Neuronal stem cell (in vitro differentiated cells): ENCODE measurements around the gene PBX4.

ENCODE experiments used
- DNase-seq: peaks from one replicate; pipeline ENCODE4 v3.0.0-alpha.2; 2013; ENCODE audit warnings: low spot score
- H2AFZ ChIP-seq: one replicate; pipeline ENCODE4 v1.6.1; 2013; ENCODE audit warnings: mild to moderate bottlenecking, low read length, inconsistent platforms
- H2AK5ac ChIP-seq: 2 replicates; pipeline ENCODE4 v1.6.1; 2013; ENCODE audit warnings: low read depth, mild to moderate bottlenecking, inconsistent platforms, low read length, moderate library complexity, mixed read lengths
- H2BK120ac ChIP-seq: 2 replicates; pipeline ENCODE4 v1.6.1; 2013; ENCODE audit warnings: low read depth, mild to moderate bottlenecking, inconsistent platforms, low read length, moderate library complexity, mixed read lengths
- H2BK12ac ChIP-seq: one replicate; pipeline ENCODE4 v1.6.1; 2013; ENCODE audit warnings: low read length, inconsistent platforms
- H2BK15ac ChIP-seq: 2 replicates; pipeline ENCODE4 v1.6.1; 2013; ENCODE audit warnings: mild to moderate bottlenecking, low read length, inconsistent platforms, mixed read lengths
- H2BK5ac ChIP-seq: one replicate; pipeline ENCODE4 v1.6.1; 2013; ENCODE audit warnings: inconsistent platforms, mild to moderate bottlenecking, low read length, moderate library complexity
- H3K14ac ChIP-seq: one replicate; pipeline ENCODE4 v1.6.1; 2013; ENCODE audit warnings: low read length, inconsistent platforms
- H3K18ac ChIP-seq: 2 replicates; pipeline ENCODE4 v1.6.1; 2013; ENCODE audit warnings: low read length, inconsistent platforms
- H3K23ac ChIP-seq: 2 replicates; pipeline ENCODE4 v1.6.1; 2013; ENCODE audit warnings: low read depth, mild to moderate bottlenecking, mixed read lengths, low read length, inconsistent platforms; ENCODE audit not compliant: poor library complexity
- H3K27ac ChIP-seq: replicated peaks from 3 replicates; pipeline ENCODE4 v1.5.1; 2013; ENCODE audit warnings: low read length, inconsistent platforms
- H3K27me3 ChIP-seq, 3 experiments: 2 replicates each; pipeline ENCODE4 v1.6.1; 2013; ENCODE audit warnings: low read length in 3 of 3, mild to moderate bottlenecking in 2 of 3, inconsistent platforms in 1 of 3, low read depth in 1 of 3, mixed read lengths in 1 of 3, moderate library complexity in 1 of 3; ENCODE audit not compliant: control insufficient read depth in 3 of 3, insufficient read depth in 3 of 3
- H3K36me3 ChIP-seq, 2 donors: replicated peaks in 1 of 2; 2 replicates each; pipeline ENCODE4 v1.6.1; 2013; ENCODE audit warnings: low read length in 2 of 2; ENCODE audit not compliant: control insufficient read depth in 2 of 2, insufficient read depth in 2 of 2
- H3K4ac ChIP-seq: 2 replicates; pipeline ENCODE4 v1.6.1; 2013; ENCODE audit warnings: inconsistent platforms, mild to moderate bottlenecking, low read length, moderate library complexity
- H3K4me1 ChIP-seq, 2 donors: 1 replicate in 1 of 2; 2 replicates in 1 of 2; pipeline ENCODE4 v1.6.1; 2013; ENCODE audit warnings: low read length in 2 of 2, low read depth in 1 of 2; ENCODE audit not compliant: control insufficient read depth in 2 of 2, insufficient read depth in 1 of 2
- H3K4me2 ChIP-seq: one replicate; pipeline ENCODE4 v1.6.1; 2013; ENCODE audit warnings: mild to moderate bottlenecking, low read length, inconsistent platforms; ENCODE audit not compliant: insufficient read depth, poor library complexity, severe bottlenecking
- H3K4me3 ChIP-seq, 2 donors: 2 replicates each; pipeline ENCODE4 v1.5.1; 2013; ENCODE audit warnings: low read length in 2 of 2, mild to moderate bottlenecking in 2 of 2, inconsistent platforms in 1 of 2, moderate library complexity in 1 of 2
- H3K79me1 ChIP-seq: one replicate; pipeline ENCODE4 v1.6.1; 2013; ENCODE audit warnings: low read depth, mild to moderate bottlenecking, inconsistent platforms, low read length, moderate library complexity
- H3K9ac ChIP-seq: one replicate; pipeline ENCODE4 v1.6.1; 2013; ENCODE audit warnings: mild to moderate bottlenecking, low read depth, low read length, inconsistent platforms; ENCODE audit not compliant: poor library complexity
- H3K9me3 ChIP-seq, 2 donors: replicated peaks in 1 of 2; 2 replicates each; pipeline versions ENCODE3 to v1.6.1; 2013; ENCODE audit warnings: low read length in 2 of 2, mild to moderate bottlenecking in 2 of 2, inconsistent platforms in 1 of 2, low read depth in 1 of 2, mixed read lengths in 1 of 2, moderate library complexity in 1 of 2; ENCODE audit not compliant: control insufficient read depth in 2 of 2, insufficient read depth in 1 of 2
- H4K8ac ChIP-seq: one replicate; pipeline ENCODE4 v1.6.1; 2013; ENCODE audit warnings: low read depth, mild to moderate bottlenecking, inconsistent platforms, low read length, moderate library complexity
- H4K91ac ChIP-seq: one replicate; pipeline ENCODE4 v1.6.1; 2013; ENCODE audit warnings: low read length, low read depth, mild to moderate bottlenecking, inconsistent platforms; ENCODE audit not compliant: poor library complexity
- WGBS, 2 donors: extraction: QIAGEN DNeasy Blood & Tissue Kit; methylation state at CpG; one replicate each; pipeline ENCODE4 v1.1.7; 2013; ENCODE audit warnings: missing lambda C conversion rate in 2 of 2, mixed read lengths in 1 of 2; ENCODE audit not compliant: insufficient read length in 2 of 2, insufficient replicate concordance in 1 of 2; ENCODE audit errors: extremely low coverage in 2 of 2; 5-methylcytosine and 5-hydroxymethylcytosine counted together

The PBX4 gene

DNA sequence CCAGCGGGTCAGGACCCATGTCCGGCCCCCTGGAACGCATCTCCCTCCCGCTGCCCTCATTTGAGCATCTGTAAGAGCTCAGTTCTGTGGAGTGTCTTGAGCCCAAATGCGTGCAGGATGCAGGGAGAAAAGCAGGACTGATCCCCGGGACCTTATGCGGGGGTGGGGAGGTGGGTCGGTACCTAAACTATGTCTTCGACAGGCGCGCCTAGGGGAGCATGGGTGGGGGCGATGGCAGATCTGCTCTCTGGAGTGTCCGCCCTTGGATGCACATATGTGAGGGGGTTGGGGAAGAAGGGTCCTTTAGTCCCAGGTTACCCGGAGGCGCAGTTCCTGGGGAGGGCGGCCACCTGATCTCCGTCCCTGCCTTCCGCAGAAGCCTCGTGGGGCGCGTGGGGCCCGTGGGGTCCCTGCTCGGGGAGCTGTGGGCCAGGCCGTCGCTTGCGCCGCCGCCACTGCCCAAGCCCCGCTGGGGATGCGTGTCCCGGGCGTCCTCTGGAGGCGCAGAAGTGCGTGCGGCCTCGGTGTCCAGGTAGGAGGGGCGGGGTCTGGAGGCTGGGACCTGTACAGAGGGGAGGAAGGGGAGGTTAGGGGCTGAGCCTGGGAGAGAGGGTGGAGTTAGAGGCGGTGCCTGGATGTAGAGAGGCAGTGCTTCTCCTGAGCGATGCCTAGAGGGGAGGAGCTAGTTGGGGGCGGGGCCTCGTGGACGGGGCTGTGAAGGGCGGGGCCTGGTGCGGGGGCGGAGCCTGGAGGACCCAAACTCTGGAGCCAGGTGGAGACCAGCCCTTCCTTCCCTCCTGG lies 77.6 kb downstream of the PBX4 start:
- Histone ChIP-seq H2BK5ac (no peak overlapping the region), H2BK120ac (no peak overlapping the region), H3K4me2 (peak overlapping the region; percentile 23), H3K4me1 (peaks cover 0 to 6% of the 10 kb centered on the region in 2 donors), H3K4me3 (no peak overlapping the region), H4K91ac (no peak overlapping the region), H3K36me3 (no peaks in the 10 kb centered on the region), H2AFZ (peak overlapping the region; percentile 60), H3K4ac (no peak overlapping the region), H3K23ac (peak overlapping the region; percentile 85), H3K27ac (no peak overlapping the region), H3K9me3 (peaks cover 0 to 1% of the 10 kb centered on the region in 2 donors), H3K27me3 (peaks cover 0 to 25% (median 0%) of the 10 kb centered on the region in 3 experiments), H3K18ac (peak overlapping the region; percentile 87), H3K14ac (peak overlapping the region; percentile 82), H2BK15ac (no peak overlapping the region), H3K9ac (no peak overlapping the region), H2BK12ac (no peak overlapping the region), H3K79me1 (peaks cover 2% of the 10 kb centered on the region), H2AK5ac (peak overlapping the region; percentile 63), H4K8ac (peak overlapping the region; percentile 43)
- DNase-seq: peak; percentile 57
- no CpG with 5 or more reads among the region's 45 CpGs for WGBS, 2 donors

DNA sequence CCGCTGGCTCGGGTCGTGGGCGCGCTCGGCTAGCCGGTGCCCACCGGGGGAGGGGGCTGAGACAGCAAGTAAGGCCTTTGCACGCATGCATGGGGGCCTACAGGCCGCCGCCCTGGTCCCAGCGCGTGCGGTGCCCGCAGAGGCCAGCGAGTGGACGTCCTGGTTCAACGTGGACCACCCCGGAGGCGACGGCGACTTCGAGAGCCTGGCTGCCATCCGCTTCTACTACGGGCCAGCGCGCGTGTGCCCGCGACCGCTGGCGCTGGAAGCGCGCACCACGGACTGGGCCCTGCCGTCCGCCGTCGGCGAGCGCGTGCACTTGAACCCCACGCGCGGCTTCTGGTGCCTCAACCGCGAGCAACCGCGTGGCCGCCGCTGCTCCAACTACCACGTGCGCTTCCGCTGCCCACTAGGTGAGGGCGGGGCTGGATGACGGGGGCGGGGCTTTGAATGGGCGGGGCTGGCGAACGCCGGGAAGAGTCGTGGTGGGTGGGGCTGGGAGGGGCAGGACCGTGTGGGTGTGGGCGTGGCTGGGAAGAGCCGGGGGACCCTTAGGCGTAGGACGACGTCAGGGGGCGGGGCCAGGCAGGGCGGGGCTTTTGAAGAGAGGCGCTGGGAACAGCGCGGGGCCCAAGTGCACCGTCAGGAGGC lies 78.3 kb downstream of the PBX4 start:
- peaks cover 0 to 25% (median 0%) of the 10 kb centered on the region in 3 experiments for H3K27me3 ChIP-seq
- no peak overlapping the region for H4K8ac ChIP-seq
- H3K36me3 ChIP-seq: peaks cover 0 to 6% of the 10 kb centered on the region in 2 donors
- H3K9me3 ChIP-seq: peaks cover 0 to 1% of the 10 kb centered on the region in 2 donors
- no peak overlapping the region for H4K91ac ChIP-seq
- no peak overlapping the region for H2BK12ac ChIP-seq
- no peak overlapping the region for H3K4me3 ChIP-seq
- H3K4me2 ChIP-seq: peak overlapping the region; percentile 18
- peak overlapping the region; percentile 34 for H3K23ac ChIP-seq
- H3K4me1 ChIP-seq: peaks cover 0 to 6% of the 10 kb centered on the region in 2 donors
- H3K14ac ChIP-seq: peak overlapping the region; percentile 82
- H2BK5ac ChIP-seq: peak overlapping the region; percentile 39
- H3K4ac ChIP-seq: no peak overlapping the region
- H2BK15ac ChIP-seq: peak overlapping the region; percentile 6
- H3K9ac ChIP-seq: peak overlapping the region; percentile 30
- WGBS, 2 donors: no CpG with 5 or more reads among the region's 74 CpGs
- DNase-seq: no peak
- no peak overlapping the region for H3K27ac ChIP-seq
- peak overlapping the region; percentile 94 for H2AK5ac ChIP-seq
- H3K79me1 ChIP-seq: peaks cover 2% of the 10 kb centered on the region
- peak overlapping the region; percentile 87 for H3K18ac ChIP-seq
- no peak overlapping the region for H2AFZ ChIP-seq
- H2BK120ac ChIP-seq: no peak overlapping the region

DNA sequence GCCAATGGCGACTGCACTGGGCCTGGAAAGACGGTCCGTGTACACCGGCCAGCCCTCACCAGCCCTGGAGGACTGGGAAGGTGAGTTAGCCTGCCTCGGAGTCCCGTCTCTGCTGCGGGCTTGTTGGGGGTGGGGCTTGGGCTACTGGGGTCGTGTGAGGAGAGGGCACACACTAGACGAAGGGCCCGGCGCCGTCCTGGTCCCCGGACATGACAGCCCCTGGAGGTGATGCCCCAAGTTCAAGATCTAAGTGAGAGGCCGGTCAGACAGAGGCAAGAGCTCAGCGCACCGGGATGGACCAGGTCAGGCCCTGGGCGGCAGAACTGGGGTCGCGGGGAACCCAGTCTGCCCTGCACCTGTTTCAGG lies 78.8 kb downstream of the PBX4 start:
- no peak overlapping the region for H2BK120ac ChIP-seq
- no peak for DNase-seq
- no peak overlapping the region for H3K9ac ChIP-seq
- no peak overlapping the region for H2AFZ ChIP-seq
- WGBS, 2 donors: no CpG with 5 or more reads among the region's 19 CpGs
- no peak overlapping the region for H2BK12ac ChIP-seq
- peaks cover 0 to 25% (median 0%) of the 10 kb centered on the region in 3 experiments for H3K27me3 ChIP-seq
- H2AK5ac ChIP-seq: peak overlapping the region; percentile 94
- peak overlapping the region; percentile 6 for H2BK15ac ChIP-seq
- H3K79me1 ChIP-seq: peaks cover 2% of the 10 kb centered on the region
- H4K91ac ChIP-seq: no peak overlapping the region
- H3K4ac ChIP-seq: no peak overlapping the region
- H3K4me1 ChIP-seq: peaks cover 0 to 6% of the 10 kb centered on the region in 2 donors
- no peak overlapping the region for H3K4me2 ChIP-seq
- peaks cover 0 to 10% of the 10 kb centered on the region in 2 donors for H3K36me3 ChIP-seq
- H4K8ac ChIP-seq: no peak overlapping the region
- no peak overlapping the region for H3K27ac ChIP-seq
- H3K18ac ChIP-seq: peak overlapping the region; percentile 85
- H2BK5ac ChIP-seq: peak overlapping the region; percentile 39
- peaks cover 0 to 1% of the 10 kb centered on the region in 2 donors for H3K9me3 ChIP-seq
- peak overlapping the region; percentile 34 for H3K23ac ChIP-seq
- H3K14ac ChIP-seq: peak overlapping the region; percentile 82
- H3K4me3 ChIP-seq: peak overlapping the region in 1 of 2 donors; percentile 16

DNA sequence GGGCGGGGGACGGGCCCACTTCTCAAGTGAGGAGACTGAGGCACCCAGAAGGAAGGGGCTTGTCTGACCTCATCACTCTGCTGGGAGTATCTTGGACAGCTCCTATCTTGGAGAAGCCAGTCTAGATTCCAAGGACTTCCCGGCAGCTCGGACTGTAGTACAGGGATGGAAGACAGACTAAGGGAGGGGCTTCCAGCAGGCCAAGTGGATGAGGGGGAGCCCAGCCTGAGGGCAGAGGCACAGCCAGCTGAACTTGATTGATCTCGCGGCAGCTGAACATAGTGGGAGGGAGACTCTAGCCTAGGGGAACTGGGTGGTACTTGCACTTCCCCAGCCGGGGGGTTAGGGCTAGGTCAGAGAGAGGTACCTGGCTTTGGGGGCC lies 79.7 kb downstream of the PBX4 start:
- H3K36me3 ChIP-seq: peaks cover 0 to 10% of the 10 kb centered on the region in 2 donors
- peak overlapping the region; percentile 63 for H3K14ac ChIP-seq
- no peak overlapping the region for H3K27ac ChIP-seq
- H2BK15ac ChIP-seq: no peak overlapping the region
- peaks cover 0 to 7% of the 10 kb centered on the region in 2 donors for H3K4me1 ChIP-seq
- H3K9me3 ChIP-seq: peaks cover 0 to 1% of the 10 kb centered on the region in 2 donors
- peak overlapping the region; percentile 67 for H3K4ac ChIP-seq
- H3K9ac ChIP-seq: no peak overlapping the region
- no peak overlapping the region for H3K4me3 ChIP-seq
- no peak overlapping the region for H2BK5ac ChIP-seq
- H3K79me1 ChIP-seq: peaks cover 2% of the 10 kb centered on the region
- no CpG with 5 or more reads among the region's 7 CpGs for WGBS, 2 donors
- peak overlapping the region; percentile 76 for H3K18ac ChIP-seq
- H2BK12ac ChIP-seq: no peak overlapping the region
- no peak overlapping the region for H2AFZ ChIP-seq
- peak overlapping the region; percentile 91 for H3K4me2 ChIP-seq
- peak overlapping the region; percentile 81 for H3K23ac ChIP-seq
- H4K8ac ChIP-seq: no peak overlapping the region
- H4K91ac ChIP-seq: no peak overlapping the region
- no peak for DNase-seq
- H2BK120ac ChIP-seq: no peak overlapping the region
- H3K27me3 ChIP-seq: peaks cover 0 to 25% (median 0%) of the 10 kb centered on the region in 3 experiments
- H2AK5ac ChIP-seq: peak overlapping the region; percentile 90
